H1 (cell line): Measurements from ENCODE around the gene PDZD2. TPM values are rescaled to one million over a fixed set of nuclear protein-coding genes. Genes with fewer than 3 reads are reported as not detected.

Source experiments
- CBX8 ChIP-seq: fragments of 300-800, 300-1000 bp; sonication (generic); IDR thresholded peaks from 2 replicates; pipeline ENCODE4 v1.7.1; 2016; ENCODE audit warnings: low read depth, low read length, borderline replicate concordance
- CHD7 ChIP-seq: fragments of 300-600 bp; sonication (generic); IDR thresholded peaks from 2 replicates; pipeline ENCODE4 v1.7.1; 2012; ENCODE audit warnings: low read length, moderate library complexity, mild to moderate bottlenecking, inconsistent platforms; ENCODE audit not compliant: insufficient replicate concordance
- POU5F1 ChIP-seq: IDR thresholded peaks from 2 replicates; pipeline ENCODE4 v1.6.1; 2011; ENCODE audit warnings: low read depth, mild to moderate bottlenecking, low read length, moderate library complexity
- TBP ChIP-seq: IDR thresholded peaks from 2 replicates; pipeline ENCODE4 v1.6.1; 2011; ENCODE audit warnings: low read depth, low read length, improper control_type of control experiment
- polyA plus RNA-seq, 7 experiments: library from polyadenylated mRNA; depleted of rRNA in 3 of 7; stranded (reverse) in 5 of 7; unstranded in 2 of 7; fragments of >200 nt in 5 of 7; fragments of 200-250 nt in 2 of 7; gene quantifications; 1 replicate in 5 of 7; 2 replicates in 1 of 7; 4 replicates in 1 of 7; pipeline versions ENCODE4 v1.2.1 to v1.2.3, GENCODE V29; 2011 to 2013; ENCODE audit warnings: missing spikeins in 2 of 7, mixed read lengths in 2 of 7
- total RNA-seq: library from RNA; stranded (reverse); fragmentation: NEBNext Ultra II Directional; extraction: Animal tissue kit (Norgen Biotek cat#: 25700); gene quantifications from 2 replicates; pipeline ENCODE4 v1.2.1, GENCODE V29; 2021

Gene PDZD2
- total and polyA plus RNA-seq, 2 of the 8 experiments (the other 6 are each of a cell fraction or from before 2014, with no cell fraction given): 1.2 to 6.8 TPM

DNA sequence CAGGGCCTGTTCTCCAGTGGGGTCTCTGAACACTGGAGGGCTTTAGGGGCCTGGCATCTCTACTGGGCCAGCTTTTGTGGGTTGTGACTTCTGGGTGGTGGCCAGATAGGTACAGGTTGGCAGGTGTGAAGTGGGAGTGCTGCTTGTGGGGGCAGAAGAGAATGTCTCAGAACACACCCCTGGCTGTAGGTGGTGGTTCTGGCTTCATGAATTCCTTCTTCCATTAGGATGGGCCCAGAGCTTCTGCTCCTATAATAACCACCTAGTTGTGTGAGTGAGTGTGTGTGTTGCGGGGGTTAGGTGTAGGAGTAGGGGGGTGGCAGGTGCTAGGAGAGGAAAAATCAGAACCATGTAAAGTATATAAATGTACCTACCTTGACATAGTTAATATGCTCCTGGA lies 1.6 kb downstream of the PDZD2 start (continued):
- TF ChIP-seq CHD7: no peak
- TF ChIP-seq TBP: no peak
- no peak for TF ChIP-seq CBX8
- no peak for TF ChIP-seq POU5F1
